GM12878 (cell line): ENCODE results near the gene TCF7L2. TPM values are rescaled to one million over a fixed set of nuclear protein-coding genes. Genes with fewer than 3 reads are reported as not detected.

Source experiments
- ATAC-seq: fragments of 200-7000 bp; cut with Tn5 transposase; 3 replicates; pipeline ENCODE4 v1.9.1; 2020; ENCODE audit warnings: mild to moderate bottlenecking, moderate library complexity
- BruUV-seq: library from RNA; stranded (reverse); fragments of 400-500 nt; replicated peaks from 2 replicates; lab custom pipeline; 2021; lab: Mats Ljungman, UMichigan
- CTCF ChIA-PET: fragments of 300-600 bp; sonication (Branson Sonifier 250); formaldehyde crosslinking; extraction: SDS; loops from one replicate; lab custom pipeline; 2021; ENCODE audit warnings: inconsistent platforms; lab: Yijun Ruan, JAX
- POLR2A ChIA-PET: fragments of 350-600 bp; formaldehyde crosslinking; extraction: SDS; loops from one replicate; lab custom pipeline; 2021; ENCODE audit warnings: inconsistent platforms; lab: Charles Lee
- RAD21 ChIA-PET: fragments of 300-600 bp; sonication (Branson Sonifier 250); formaldehyde crosslinking; loops from one replicate; lab custom pipeline; 2023; ENCODE audit warnings: antibody characterized with exemption; ENCODE audit not compliant: unreplicated experiment; lab: Charles Lee
- SMC1A ChIA-PET: fragments of 300-600 bp; sonication (Branson Sonifier 250); formaldehyde crosslinking; loops from one replicate; lab custom pipeline; 2023; ENCODE audit not compliant: unreplicated experiment, uncharacterized antibody; lab: Charles Lee
- DNase-seq: peaks from one replicate; pipeline ENCODE4 v3.0.0-alpha.2; 2011; ENCODE audit warnings: low read depth, low spot score
- FAIRE-seq: peaks from 3 replicates; lab custom pipeline; 2011; peaks lifted over from hg19 to GRCh38; lab: Jason Lieb, UNC
- H2AFZ ChIP-seq: 2 replicates; pipeline ENCODE4 v1.6.0; 2011; ENCODE audit warnings: low read depth, low read length, control low read depth; ENCODE audit not compliant: control insufficient read depth
- H3K27ac ChIP-seq: 2 replicates; pipeline ENCODE4 v1.5.1; 2011; ENCODE audit warnings: control low read depth; ENCODE audit not compliant: control insufficient read depth, insufficient read depth
- H3K27me3 ChIP-seq, 2 experiments: replicated peaks in 1 of 2; 2 replicates each; pipeline versions ENCODE4 v1.6.0 to v1.6.1; 2011; ENCODE audit warnings: low read length in 1 of 2; ENCODE audit not compliant: control insufficient read depth in 2 of 2, insufficient read depth in 2 of 2
- H3K36me3 ChIP-seq, 2 experiments: 2 replicates each; pipeline ENCODE4 v1.5.1; 2011; ENCODE audit warnings: low read length in 1 of 2; ENCODE audit not compliant: control insufficient read depth in 2 of 2, insufficient read depth in 2 of 2
- H3K4me1 ChIP-seq: 2 replicates; pipeline ENCODE4 v1.6.1; 2011; ENCODE audit warnings: mild to moderate bottlenecking, low read length, moderate library complexity, mixed read lengths; ENCODE audit not compliant: control insufficient read depth, insufficient read depth
- H3K4me2 ChIP-seq: 2 replicates; pipeline ENCODE4 v1.6.0; 2011; ENCODE audit warnings: control low read depth; ENCODE audit not compliant: control insufficient read depth, insufficient read depth
- H3K4me3 ChIP-seq: fragments of 200-600 bp; sonication (generic); 2 replicates; pipeline ENCODE4 v1.5.1; 2016
- H3K79me2 ChIP-seq: 2 replicates; pipeline ENCODE4 v1.6.0; 2011; ENCODE audit warnings: low read length; ENCODE audit not compliant: control insufficient read depth, insufficient read depth
- H3K9ac ChIP-seq: 2 replicates; pipeline ENCODE4 v1.8.0; 2011; ENCODE audit warnings: low read length, control low read depth, mixed read lengths; ENCODE audit not compliant: control insufficient read depth, insufficient read depth
- H3K9me3 ChIP-seq: replicated peaks from 3 replicates; pipeline ENCODE4 v1.5.1; 2011; ENCODE audit warnings: mild to moderate bottlenecking, low read length; ENCODE audit not compliant: control insufficient read depth, insufficient read depth
- H4K20me1 ChIP-seq: 2 replicates; pipeline ENCODE4 v1.6.0; 2011; ENCODE audit not compliant: control insufficient read depth, insufficient read depth
- CBX5 ChIP-seq: sonication (generic); IDR thresholded peaks from 2 replicates; pipeline ENCODE4 v1.6.1; 2016; ENCODE audit warnings: low read depth, moderate library complexity, mild to moderate bottlenecking, inconsistent platforms
- MYB ChIP-seq: fragments of 150-350 bp; IDR thresholded peaks from 2 replicates; pipeline ENCODE4 v1.6.1; 2014; ENCODE audit warnings: mild to moderate bottlenecking, low read depth, low read length, borderline replicate concordance
- NFIC ChIP-seq: IDR thresholded peaks from 2 replicates; pipeline ENCODE4 v1.6.1; 2012; ENCODE audit warnings: low read depth, mild to moderate bottlenecking, inconsistent platforms, low read length, moderate library complexity
- PRDM15 ChIP-seq: fragments of 450-650 bp; formaldehyde crosslinking; IDR thresholded peaks from 2 replicates; pipeline ENCODE4 v1.4.0; 2020; ENCODE audit warnings: mild to moderate bottlenecking, moderate library complexity
- WRNIP1 ChIP-seq: IDR thresholded peaks from 2 replicates; pipeline ENCODE4 v1.6.1; 2011; ENCODE audit warnings: low read depth, low read length, improper control_type of control experiment, borderline replicate concordance
- ZNF384 ChIP-seq: IDR thresholded peaks from 2 replicates; pipeline ENCODE4 v1.6.1; 2012; ENCODE audit warnings: low read depth, mild to moderate bottlenecking, low read length, improper control_type of control experiment, borderline replicate concordance
- ZNF592 ChIP-seq: fragments of 450-650 bp; IDR thresholded peaks from 2 replicates; pipeline ENCODE4 v1.6.1; 2017; ENCODE audit warnings: mild to moderate bottlenecking, moderate library complexity
- ZNF687 ChIP-seq: fragments of 450-650 bp; IDR thresholded peaks from 2 replicates; pipeline ENCODE4 v1.6.1; 2017; ENCODE audit warnings: mild to moderate bottlenecking, moderate library complexity
- WGBS: methylation state at CpG from one replicate; pipeline ENCODE4 v1.1.6; 2016; ENCODE audit warnings: low lambda C conversion rate; ENCODE audit not compliant: insufficient replicate concordance, insufficient coverage; ENCODE audit errors: missing lambda C conversion rate; 5-methylcytosine and 5-hydroxymethylcytosine counted together
- in situ Hi-C: fragments of 300-500 bp; cut with MboI; formaldehyde crosslinking; loops from 9 replicates; pipeline ENCODE4 v1.14.3; 2018; ENCODE audit warnings: mixed read lengths
- intact Hi-C: fragments of 100-400 bp; cut with micrococcal nuclease; formaldehyde crosslinking; loops from one replicate; pipeline ENCODE4 v1.14.2; 2022; ENCODE audit not compliant: unreplicated experiment
- polyA plus RNA-seq, 11 experiments: library from polyadenylated mRNA; depleted of rRNA in 4 of 11; unstranded in 6 of 11; stranded (reverse) in 5 of 11; fragments of >200 nt; fragmentation: Nextera tagmentation in 4 of 11; fragmentation: Illumina TruSeq in 1 of 11; extraction: Ambion mirVana in 4 of 11; extraction: Trizol in 1 of 11; gene quantifications; 1 replicate in 1 of 11; 2 replicates in 10 of 11; pipeline versions ENCODE4 v1.2.1 to v1.2.3, GENCODE V29; 2011 to 2016; ENCODE audit warnings: inconsistent platforms in 2 of 11, missing spikeins in 2 of 11, low read depth in 1 of 11
- total RNA-seq, 4 experiments: library from RNA; depleted of rRNA in 3 of 4; stranded (reverse); fragments of >200 nt in 3 of 4; fragmentation: Illumina TruSeq in 1 of 4; extraction: Trizol in 1 of 4; gene quantifications; 2 replicates each; pipeline versions ENCODE4 v1.2.1 to v1.2.3, GENCODE V29; 2013 to 2021

Gene TCF7L2
- total and polyA plus RNA-seq, 10 of the 15 experiments (the other 5 are each of a cell fraction or from before 2014, with no cell fraction given) = 0.02 to 1.1 (median 0.35) TPM; not detected in 4

GRCh38 chr10:112904000-112904399 lies 46.0 kb upstream of the TCF7L2 start:
- CTCF ChIA-PET = no interaction called here
- H3K27me3 ChIP-seq = no peaks in the 10 kb centered on the region
- WGBS = 44% methylated on average over 2 of the region's 2 CpGs
- TF ChIP-seq NFIC = no peak
- TF ChIP-seq ZNF592 = no peak
- TF ChIP-seq PRDM15 (CRISPR knock-in tag) = no peak
- TF ChIP-seq ZNF384 = no peak
- TF ChIP-seq WRNIP1 = no peak
- no peak for TF ChIP-seq ZNF687
- no peak for TF ChIP-seq MYB
- TF ChIP-seq CBX5 = no peak
- in situ Hi-C loops = no loop called here
- no peak overlapping the region for H3K4me2 ChIP-seq
- H3K9me3 ChIP-seq = no peaks in the 10 kb centered on the region
- intact Hi-C loops = no loop called here
- no peaks in the 10 kb centered on the region for H3K79me2 ChIP-seq
- FAIRE-seq = no peak
- no peaks in the 10 kb centered on the region for H4K20me1 ChIP-seq
- POLR2A ChIA-PET = no interaction called here
- ATAC-seq = no peak
- DNase-seq = no peak
- SMC1A ChIA-PET = no interaction called here
- H3K27ac ChIP-seq = no peak overlapping the region
- RAD21 ChIA-PET = no interaction called here
- no peaks in the 10 kb centered on the region for H3K4me1 ChIP-seq
- no peak overlapping the region for H3K4me3 ChIP-seq
- no TSS peak for BruUV-seq
- H2AFZ ChIP-seq = no peak overlapping the region
- no peak overlapping the region for H3K9ac ChIP-seq
- H3K36me3 ChIP-seq = no peaks in the 10 kb centered on the region
